Measurements from ENCODE around the gene CHST9. TPM values are rescaled to one million over a fixed set of nuclear protein-coding genes. Genes with fewer than 3 reads are reported as not detected.

CHST9 gene
- total and polyA plus RNA-seq, 10 donors, result 0.87 to 23.9 (median 8.4) TPM

GRCh38 chr18:26863921-26864497 lies 321.1 kb downstream of the CHST9 start:
- peak overlapping the region in 2 of 8 donors; percentile 43 to 64 for H3K4me3 ChIP-seq
- DNase-seq, result no peak
- H3K27me3 ChIP-seq (replicated peaks in 1 of 7), result peaks cover 0 to 46% (median 11%) of the 10 kb centered on the region in 7 donors
- H3K4me1 ChIP-seq, result peaks cover 0 to 14% (median 0%) of the 10 kb centered on the region in 6 donors
- intact Hi-C loops (cut with DNase I; ENCODE audit: low total_unique reads), result no loop called here
- H3K36me3 ChIP-seq, result no peaks in the 10 kb centered on the region
- H3K9me3 ChIP-seq, result no peaks in the 10 kb centered on the region
- 21 to 26% (median 25%) methylated on average over 9 of the region's 9 CpGs for WGBS, 5 donors
- H3K27ac ChIP-seq, result no peak overlapping the region
- TF ChIP-seq CTCF (IDR thresholded peaks at IDR 0.05 in 8 of 11, conservative IDR thresholded peaks at IDR 0.05 in 3 of 11) (no peak), POLR2AphosphoS5 (IDR thresholded peaks at IDR 0.05) (no peak)

- 4 to 10% (median 5%) methylated on average over 20 to 40 of the region's 40 CpGs for WGBS, 5 donors
Measured at GRCh38 chr18:26863122-26863879, 321.8 kb downstream of the CHST9 start.

GRCh38 chr18:26862084-26862483 lies 323.0 kb downstream of the CHST9 start:
- no peaks in the 10 kb centered on the region for H3K9me3 ChIP-seq
- no peak for DNase-seq
- no peak overlapping the region for H3K27ac ChIP-seq
- intact Hi-C loops (cut with DNase I; ENCODE audit: low total_unique reads), result no loop called here
- 84 to 93% (median 90%) methylated on average over 5 of the region's 5 CpGs for WGBS, 5 donors
- H3K4me3 ChIP-seq, result no peak overlapping the region
- H3K36me3 ChIP-seq, result no peaks in the 10 kb centered on the region
- H3K27me3 ChIP-seq (replicated peaks in 1 of 7), result peaks cover 0 to 46% (median 11%) of the 10 kb centered on the region in 7 donors
- H3K4me1 ChIP-seq, result peaks cover 0 to 14% (median 0%) of the 10 kb centered on the region in 6 donors
- TF ChIP-seq POLR2A (IDR thresholded peaks at IDR 0.05) (no peak), CTCF (IDR thresholded peaks at IDR 0.05 in 8 of 11, conservative IDR thresholded peaks at IDR 0.05 in 3 of 11) (no peak), POLR2AphosphoS5 (IDR thresholded peaks at IDR 0.05) (no peak)

More at GRCh38 chr18:26863122-26863879, 321.8 kb downstream of the CHST9 start:
- Histone ChIP-seq H3K9me3 (no peaks in the 10 kb centered on the region), H3K4me3 (peak overlapping the region in 5 of 8 donors; percentile 15 to 64 (median 33)), H3K36me3 (no peaks in the 10 kb centered on the region), H3K4me1 (peaks cover 0 to 14% (median 0%) of the 10 kb centered on the region in 6 donors), H3K27me3 (replicated peaks in 1 of 7) (peaks cover 0 to 46% (median 11%) of the 10 kb centered on the region in 7 donors), H3K27ac (no peak overlapping the region)
- TF ChIP-seq POLR2A (IDR thresholded peaks at IDR 0.05) (no peak), CTCF (IDR thresholded peaks at IDR 0.05 in 8 of 11, conservative IDR thresholded peaks at IDR 0.05 in 3 of 11) (no peak), POLR2AphosphoS5 (IDR thresholded peaks at IDR 0.05) (peak in 2 of 3 donors; percentile 38 to 61)
- no peak for DNase-seq
- intact Hi-C loops (cut with DNase I; ENCODE audit: low total_unique reads), result no loop called here
